NCI-H128 (cell line): ENCODE data around the gene TEX30.

Source experiments
- DNase-seq: peaks from one replicate; lab custom pipeline; 2025; ENCODE audit not compliant: unreplicated experiment; lab: John Stamatoyannopoulos, UW

TEX30 gene

DNA sequence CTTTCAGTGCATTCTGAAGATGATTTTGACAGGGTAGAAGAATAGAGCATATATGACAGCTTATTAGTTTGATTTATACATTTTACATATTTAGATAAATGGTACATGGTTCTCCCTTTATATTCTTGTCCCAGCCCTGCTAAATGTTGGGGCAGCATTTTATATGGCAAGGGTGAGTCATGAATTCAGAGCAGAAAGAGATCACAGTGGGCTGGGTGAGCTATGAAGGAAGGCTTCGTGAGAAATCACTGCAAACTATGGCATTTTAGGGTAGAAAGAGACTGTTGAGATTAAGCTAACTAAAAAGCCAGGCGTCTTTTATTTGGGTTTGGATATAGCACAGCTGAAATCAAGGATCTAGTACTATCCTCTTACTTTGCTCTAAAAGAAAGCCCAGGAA lies 54.8 kb downstream of the TEX30 start:
- DNase-seq: no peak
